ENCODE measurements around the gene TTLL9.

TTLL9 gene

GRCh38 chr20:31951530-31952453 is 81.4 kb downstream of the TTLL9 start, which contains the start of gene PDRG1:
TSS of gene PDRG1 (minus strand) at chr20:31952046. CDS start at chr20:31951961, 85 bp downstream.
- peak; percentile 87 to 94 for DNase-seq

DNA sequence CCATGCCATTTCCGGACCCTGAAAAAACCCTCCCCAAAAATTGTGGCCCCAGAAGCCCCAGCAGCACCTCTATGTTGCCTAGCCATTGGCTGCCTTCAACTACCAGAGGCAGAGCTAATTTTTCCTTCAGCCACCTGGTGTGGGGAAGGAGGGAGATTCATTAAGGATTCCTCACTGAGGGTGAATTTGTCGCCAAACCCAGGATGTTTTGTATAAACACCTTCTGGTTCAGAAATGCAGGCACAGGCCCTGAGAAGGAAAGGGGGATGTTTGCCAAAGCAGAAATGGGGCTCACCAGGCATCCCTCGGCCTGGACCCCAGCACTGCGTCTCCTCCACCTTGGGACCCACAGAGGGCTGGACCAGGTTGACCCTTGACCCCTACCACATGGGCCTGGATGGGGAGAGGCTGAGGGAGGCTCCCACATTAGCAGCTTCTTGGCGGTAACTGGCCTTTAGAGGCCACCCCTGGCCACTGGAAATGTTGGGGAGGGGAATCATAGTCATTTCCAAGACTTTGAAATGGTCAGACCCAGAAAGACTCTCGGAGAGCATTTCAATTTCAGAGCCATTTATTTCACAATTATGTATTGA is 83.2 kb downstream of the TTLL9 start:
- no peak for DNase-seq

DNA sequence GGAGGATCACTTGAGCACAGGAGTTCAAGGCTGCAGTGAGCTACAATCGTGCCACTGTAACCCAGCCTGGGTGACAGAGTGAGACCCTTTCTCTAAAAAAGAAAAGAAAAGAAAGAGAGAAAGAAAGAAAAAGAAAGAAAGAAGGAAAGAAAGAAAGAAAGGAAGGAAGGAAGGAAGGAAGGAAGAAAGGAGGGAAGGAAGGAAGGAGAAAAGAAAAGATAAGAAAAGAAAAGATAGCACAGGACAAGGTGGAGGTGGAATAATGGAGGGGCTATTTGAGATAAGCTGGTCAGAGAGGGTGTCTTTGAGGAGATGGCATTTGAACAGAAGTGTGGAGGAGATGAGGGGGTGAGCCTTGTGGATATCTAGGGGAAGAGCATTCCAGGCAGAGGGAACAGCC is 84.1 kb downstream of the TTLL9 start:
- DNase-seq, result no peak

GRCh38 chr20:31956556-31957526 is 86.4 kb downstream of the TTLL9 start:
- no peak for DNase-seq

DNA sequence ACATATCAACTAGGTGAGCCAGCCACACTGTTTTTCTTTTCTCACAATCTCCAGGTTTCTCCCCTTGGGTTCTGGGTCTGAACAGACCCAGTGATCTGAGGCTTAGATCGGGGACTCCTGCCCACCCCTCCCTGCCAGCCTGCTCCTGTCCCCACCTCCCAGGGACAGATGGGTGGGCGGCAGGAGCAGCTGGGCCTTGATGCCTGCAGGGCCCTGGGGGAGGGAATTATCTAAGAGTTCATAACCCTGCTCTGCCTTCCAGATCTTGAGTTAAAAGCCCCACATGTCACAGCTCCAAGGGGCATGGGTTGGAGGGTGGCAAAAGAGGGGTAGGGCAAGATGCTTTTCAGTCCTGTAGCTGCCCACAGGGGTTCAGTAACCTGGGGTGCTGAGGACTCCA is 92.3 kb downstream of the TTLL9 start:
- no peak for DNase-seq

DNA sequence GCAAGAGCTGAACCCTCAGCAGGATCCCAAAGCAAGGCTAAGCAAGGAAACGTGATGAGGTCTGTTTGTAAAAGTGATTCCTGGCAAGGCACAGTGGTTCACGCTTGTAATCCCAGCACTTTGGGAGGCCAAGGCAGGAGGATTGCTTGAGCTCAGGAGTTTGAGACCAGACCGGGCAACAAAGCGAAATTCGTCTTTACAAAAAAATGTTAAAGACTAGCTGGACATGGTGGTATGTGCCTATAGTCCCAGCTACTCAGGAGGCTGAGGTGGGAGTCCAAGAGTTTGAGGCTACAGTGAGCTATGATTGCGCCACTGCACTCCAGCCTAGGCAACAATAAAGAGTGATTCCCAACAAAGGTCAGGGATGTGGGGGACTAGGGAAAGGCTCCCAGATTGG is 93.5 kb downstream of the TTLL9 start:
- DNase-seq, result no peak

DNA sequence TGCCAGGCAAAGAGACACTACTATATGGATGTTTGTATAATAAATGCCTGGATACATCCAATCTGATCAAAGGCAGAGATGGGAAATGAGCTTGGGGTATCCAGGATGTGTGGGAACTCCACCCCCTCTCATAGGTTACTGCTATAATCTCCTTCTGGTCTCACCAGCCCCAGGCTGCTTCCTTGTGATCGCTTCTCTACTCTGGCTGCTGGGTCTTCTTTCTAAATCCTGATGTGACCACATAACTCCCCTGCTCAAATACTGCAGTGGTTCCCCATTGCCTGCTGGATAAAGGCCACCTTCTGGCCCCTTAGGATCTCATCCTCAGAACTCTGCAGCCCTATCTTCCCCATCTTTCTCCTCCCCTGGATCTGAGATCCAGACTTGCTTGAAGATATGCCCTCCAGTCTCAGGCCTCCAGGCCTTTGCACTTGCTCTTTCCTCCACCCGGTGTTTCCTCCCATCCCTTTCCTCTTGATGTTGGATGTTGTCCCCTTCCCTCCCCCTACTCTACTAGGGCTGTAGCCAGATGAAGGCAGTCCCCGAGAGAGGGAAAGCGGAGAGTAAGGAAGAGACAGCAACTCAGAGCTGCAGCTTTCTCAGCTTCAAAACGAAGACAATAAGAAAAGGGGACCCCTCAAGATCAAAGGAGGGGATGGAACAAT is 96.7 kb downstream of the TTLL9 start:
- DNase-seq, result peak in 1 of 2 experiments; percentile 14

- peak; percentile 45 to 51 for DNase-seq
Measured at GRCh38 chr20:31967830-31968249, 97.4 kb downstream of the TTLL9 start, which contains the start of gene XKR7. TSS of gene XKR7 (plus strand) at chr20:31968151. CDS start at chr20:31968176, 25 bp downstream.

GRCh38 chr20:31968291-31969126 is 98.1 kb downstream of the TTLL9 start:
- DNase-seq, result no peak

DNA sequence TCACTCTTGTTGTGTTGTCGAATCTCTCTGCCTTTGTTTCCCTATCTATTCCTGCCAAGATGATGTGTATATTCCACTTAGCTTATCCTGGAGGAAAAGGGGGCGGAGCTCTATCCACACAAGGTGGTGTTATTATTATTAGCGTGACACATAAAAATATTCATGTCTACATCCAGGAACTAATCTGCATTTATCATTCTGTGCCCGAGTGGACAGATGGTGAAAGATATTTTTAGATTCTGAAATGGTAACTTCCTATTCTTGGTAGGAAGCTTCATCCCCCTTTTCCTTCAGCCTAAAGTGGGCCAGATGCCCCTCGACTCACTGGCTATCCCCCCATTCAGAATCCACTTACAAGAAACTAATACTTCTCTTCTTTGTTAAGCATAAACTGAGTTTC is 99.6 kb downstream of the TTLL9 start:
- no peak for DNase-seq

DNA sequence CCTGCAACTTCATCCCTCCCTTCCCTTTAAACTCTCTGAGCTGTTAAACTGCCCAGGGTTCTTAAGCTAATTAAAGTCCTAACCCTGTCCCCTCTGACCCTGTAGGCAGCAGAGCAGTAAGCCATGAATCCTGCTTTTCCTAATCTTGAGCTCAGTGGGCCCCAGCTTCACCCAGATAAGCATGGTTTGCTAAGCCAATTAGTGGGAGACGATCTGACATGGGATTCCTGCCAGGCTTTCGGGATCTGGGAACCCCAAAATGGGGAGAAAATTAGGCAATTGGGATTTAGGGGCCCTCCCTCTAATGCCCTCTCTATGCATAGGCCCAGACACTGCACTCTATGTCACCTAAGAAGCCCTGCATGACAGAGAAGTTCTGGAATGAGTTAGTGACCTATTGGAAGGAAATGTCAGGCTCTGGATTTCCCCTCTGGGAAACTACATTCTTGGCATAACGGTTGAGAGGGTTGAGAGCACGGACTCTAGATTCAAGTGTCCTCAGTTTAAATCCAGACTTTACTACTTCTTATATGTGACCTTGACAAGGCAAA is 102.1 kb downstream of the TTLL9 start:
- no peak for DNase-seq

DNA sequence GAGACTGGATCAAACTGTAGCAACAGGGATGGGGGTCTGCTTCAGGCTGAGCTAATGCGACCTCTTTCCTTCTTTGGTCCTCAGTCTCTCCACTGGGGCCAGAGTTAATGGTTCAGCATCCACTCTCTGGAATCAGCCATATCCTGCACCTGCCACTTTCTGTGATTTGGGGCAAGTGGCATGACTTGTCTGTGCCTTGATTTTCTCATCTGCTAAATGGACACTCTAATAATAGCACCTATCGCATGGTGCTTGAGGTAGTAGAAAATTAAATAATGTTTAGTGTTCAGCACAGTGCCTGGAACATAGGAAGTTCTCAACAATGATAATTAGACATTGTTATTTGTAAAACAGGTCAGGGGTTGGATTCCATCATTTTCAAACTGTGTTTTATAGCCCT is 103.9 kb downstream of the TTLL9 start:
- DNase-seq, result no peak

- DNase-seq, result no peak
Measured at GRCh38 chr20:31974951-31975487, 104.6 kb downstream of the TTLL9 start.

DNA sequence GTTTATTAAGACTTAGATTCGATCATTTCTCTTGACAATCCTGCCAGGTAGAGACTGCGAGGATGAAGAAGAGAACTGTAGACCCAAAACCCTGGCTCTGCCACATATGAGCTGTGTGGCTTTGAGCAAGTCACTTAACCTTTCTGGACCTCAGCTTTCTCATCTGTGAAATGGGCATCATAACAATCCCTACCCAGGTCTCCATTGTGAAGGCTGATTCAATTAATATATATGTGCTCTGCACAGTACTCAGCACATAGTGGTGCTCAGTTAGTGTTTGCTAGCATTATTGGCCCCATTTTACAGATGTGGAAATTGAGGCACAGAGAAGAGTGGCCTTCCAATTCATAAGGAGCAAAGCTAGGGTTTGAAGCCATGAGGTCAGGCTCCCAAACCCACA is 105.4 kb downstream of the TTLL9 start:
- DNase-seq, result no peak

DNA sequence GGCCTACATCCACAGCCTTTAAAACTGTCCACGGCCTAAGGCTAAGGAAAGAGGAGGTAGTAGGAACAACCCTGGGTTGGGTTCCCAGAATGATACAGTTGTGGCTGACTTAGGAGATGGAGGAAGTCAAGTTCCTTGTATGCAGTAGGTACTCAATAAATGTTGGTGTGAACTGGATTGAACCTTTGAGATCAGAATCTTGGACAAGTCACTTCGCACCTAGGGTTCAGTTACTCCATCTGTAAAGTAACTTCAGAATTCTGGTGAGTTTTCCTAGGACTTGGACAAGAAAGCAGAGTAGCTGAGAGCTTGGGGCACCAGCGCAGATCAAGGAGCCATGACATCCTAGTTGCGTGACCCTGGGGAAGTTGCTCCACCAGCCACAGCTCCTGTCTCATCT is 106.6 kb downstream of the TTLL9 start:
- DNase-seq, result no peak

DNA sequence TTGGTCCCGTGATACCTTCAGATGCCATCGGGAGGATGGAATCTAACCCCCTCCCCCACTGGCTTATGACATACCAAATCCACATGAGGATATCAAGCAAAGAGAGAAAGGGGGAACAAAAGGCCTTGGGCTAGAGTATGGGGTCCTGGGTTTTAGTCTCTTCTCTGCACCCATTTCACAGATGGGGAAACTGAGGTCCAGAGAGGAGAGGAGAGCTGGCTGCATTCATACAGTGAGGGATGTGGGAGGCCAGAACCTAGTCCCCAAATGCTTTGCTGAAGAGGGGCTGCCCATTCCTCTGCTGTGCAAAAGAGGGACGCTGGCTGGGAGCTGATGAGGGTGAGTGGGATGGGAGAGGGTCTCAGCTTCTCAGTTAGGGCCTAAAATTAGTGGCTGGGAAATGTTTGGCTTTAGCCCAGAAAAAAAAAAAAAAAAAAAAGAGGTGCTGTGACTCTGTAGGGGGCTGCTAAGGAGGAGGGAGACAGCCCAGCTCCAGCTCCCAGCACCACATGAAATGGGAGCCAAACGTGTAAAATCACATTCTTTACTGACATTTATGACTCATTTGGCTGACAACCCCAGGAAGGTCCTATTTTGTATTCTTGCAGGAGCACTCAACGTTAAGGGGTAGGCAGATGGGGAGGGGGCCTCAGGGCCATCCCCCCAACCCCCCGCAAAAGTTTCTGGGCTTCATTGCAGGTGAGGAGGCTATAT is 109.4 kb downstream of the TTLL9 start:
- no peak for DNase-seq

- DNase-seq, result no peak
Measured at GRCh38 chr20:31981784-31982183, 111.3 kb downstream of the TTLL9 start.

DNA sequence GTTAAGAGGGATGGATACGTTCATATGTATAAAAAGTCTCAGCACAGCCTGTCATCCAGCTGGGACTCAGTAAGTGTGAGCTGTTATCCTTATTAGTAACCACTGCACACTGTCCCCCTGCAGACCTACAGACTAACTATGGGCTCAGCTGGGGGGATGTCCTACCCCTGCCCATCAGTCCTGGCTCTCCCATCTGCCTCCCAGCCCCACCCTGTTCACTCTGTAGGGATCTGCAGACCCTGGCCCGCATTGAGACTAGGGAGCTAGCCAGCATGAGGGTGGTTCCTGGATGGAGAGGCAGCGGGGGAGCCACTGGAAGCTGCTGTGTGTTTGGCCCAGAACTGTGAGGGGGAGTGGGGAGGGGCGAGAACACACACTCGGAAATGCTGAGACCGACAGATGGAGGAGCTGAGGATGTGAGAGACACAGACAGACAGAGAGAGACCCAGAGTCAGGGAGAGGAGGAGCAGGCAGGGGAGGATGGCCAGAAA is 114.6 kb downstream of the TTLL9 start:
- no peak for DNase-seq

GRCh38 chr20:31987744-31988143 is 117.3 kb downstream of the TTLL9 start:
- DNase-seq, result no peak
